Gastroesophageal sphincter (tissue), 3 donors: ENCODE measurements around the gene CIITA.
"Not testable (repeated sequence)": the region's sequence is repeated elsewhere in the genome, so short reads cannot be mapped to it uniquely, and the experiment has no call there.

ENCODE experiments used
- CTCF ChIP-seq, 4 experiments: fragments of 200-600 bp in 2 of 4; fragments of 450-650 bp in 2 of 4; sonication (generic) in 1 of 4; IDR thresholded peaks; one replicate each; pipeline ENCODE4 v1.5.1; 2017 to 2019; ENCODE audit warnings: antibody characterized with exemption in 4 of 4, mild to moderate bottlenecking in 2 of 4, moderate library complexity in 2 of 4
- EP300 ChIP-seq: sonication (generic); formaldehyde crosslinking; IDR thresholded peaks from one replicate; pipeline ENCODE4 v1.6.1; 2017; ENCODE audit warnings: antibody characterized with exemption, mild to moderate bottlenecking
- POLR2A ChIP-seq, 2 donors: fragments of 450-650 bp; IDR thresholded peaks; one replicate each; pipeline ENCODE4 v1.6.1; 2017; ENCODE audit warnings: antibody characterized with exemption in 2 of 2, mild to moderate bottlenecking in 2 of 2, moderate library complexity in 1 of 2
- POLR2AphosphoS5 ChIP-seq: sonication (generic); formaldehyde crosslinking; IDR thresholded peaks from one replicate; pipeline ENCODE4 v1.6.1; 2017; ENCODE audit warnings: antibody characterized with exemption

- TF ChIP-seq CTCF (IDR thresholded peaks at IDR 0.05); POLR2AphosphoS5; EP300; POLR2A (IDR thresholded peaks at IDR 0.05): not testable (repeated sequence)
Observed at GRCh38 chr16:10925285-10925684, 48.3 kb downstream of the CIITA start.
